Prostate gland (tissue), 2 donors: ENCODE results near the gene BRICD5.

Experiments
- POLR2A ChIP-seq: fragments of 450-650 bp; IDR thresholded peaks from one replicate; pipeline ENCODE4 v1.6.1; 2016; ENCODE audit warnings: antibody characterized with exemption, mild to moderate bottlenecking
- TF ChIP-seq, protein P1 (sequence below), 4 experiments: fragments of 200-600 bp in 2 of 4; fragments of 450-650 bp in 2 of 4; sonication (generic) in 2 of 4; IDR thresholded peaks; 1 replicate in 3 of 4; 2 replicates in 1 of 4; pipeline ENCODE4 v1.5.1; 2016 to 2019; ENCODE audit warnings: antibody characterized with exemption in 4 of 4, mild to moderate bottlenecking in 2 of 4, moderate library complexity in 2 of 4

DNA sequence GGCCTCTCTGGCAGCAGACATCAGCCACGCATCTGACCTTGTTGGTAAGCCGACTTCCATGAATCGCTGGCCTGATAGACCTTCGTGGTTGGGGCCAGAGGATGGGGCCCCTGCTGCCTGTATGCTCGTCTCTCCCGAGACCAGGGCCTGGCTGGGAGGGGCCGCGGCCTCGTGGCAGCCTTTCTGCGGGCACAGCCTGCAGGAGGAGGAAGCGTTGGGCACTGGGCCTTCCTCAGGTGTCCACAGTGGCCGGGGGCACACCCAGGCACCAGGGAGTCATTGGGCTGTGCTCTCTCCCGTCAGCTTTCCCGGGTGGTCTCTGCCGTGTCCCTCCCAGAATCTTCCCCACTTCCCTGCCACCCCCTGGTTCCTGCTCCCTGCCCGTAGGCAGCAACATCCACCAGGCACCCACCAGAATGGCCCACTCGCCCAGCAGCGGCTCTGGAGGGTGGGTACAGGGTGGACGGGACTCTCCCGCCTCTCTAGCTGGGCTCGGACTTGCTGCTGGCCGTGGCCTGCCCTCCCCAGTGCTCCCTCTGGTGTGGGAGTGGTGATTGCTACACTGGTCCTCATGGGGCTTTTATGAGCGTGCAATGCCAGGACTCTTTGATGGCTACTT, 19.1 kb upstream of the BRICD5 start:
- no peak for TF ChIP-seq POLR2A
- TF ChIP-seq, protein P1, sequence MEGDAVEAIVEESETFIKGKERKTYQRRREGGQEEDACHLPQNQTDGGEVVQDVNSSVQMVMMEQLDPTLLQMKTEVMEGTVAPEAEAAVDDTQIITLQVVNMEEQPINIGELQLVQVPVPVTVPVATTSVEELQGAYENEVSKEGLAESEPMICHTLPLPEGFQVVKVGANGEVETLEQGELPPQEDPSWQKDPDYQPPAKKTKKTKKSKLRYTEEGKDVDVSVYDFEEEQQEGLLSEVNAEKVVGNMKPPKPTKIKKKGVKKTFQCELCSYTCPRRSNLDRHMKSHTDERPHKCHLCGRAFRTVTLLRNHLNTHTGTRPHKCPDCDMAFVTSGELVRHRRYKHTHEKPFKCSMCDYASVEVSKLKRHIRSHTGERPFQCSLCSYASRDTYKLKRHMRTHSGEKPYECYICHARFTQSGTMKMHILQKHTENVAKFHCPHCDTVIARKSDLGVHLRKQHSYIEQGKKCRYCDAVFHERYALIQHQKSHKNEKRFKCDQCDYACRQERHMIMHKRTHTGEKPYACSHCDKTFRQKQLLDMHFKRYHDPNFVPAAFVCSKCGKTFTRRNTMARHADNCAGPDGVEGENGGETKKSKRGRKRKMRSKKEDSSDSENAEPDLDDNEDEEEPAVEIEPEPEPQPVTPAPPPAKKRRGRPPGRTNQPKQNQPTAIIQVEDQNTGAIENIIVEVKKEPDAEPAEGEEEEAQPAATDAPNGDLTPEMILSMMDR (IDR thresholded peaks at IDR 0.05) = no peak
